CD4-positive, alpha-beta T cell treated with Interleukin-4 for 1 hour (primary cell): Measurements from ENCODE around the gene FOXE3.

Experiments
- DNase-seq, 2 donors: peaks; one replicate each; pipeline ENCODE4 v3.0.0-alpha.2; 2020 to 2022

Gene FOXE3

GRCh38 chr1:47415728-47416318 is at the start of gene FOXE3:
Gene FOXE3 (plus strand): TSS chr1:47416285. CDS start chr1:47416316, 31 bp downstream.
- DNase-seq, result no peak

DNA sequence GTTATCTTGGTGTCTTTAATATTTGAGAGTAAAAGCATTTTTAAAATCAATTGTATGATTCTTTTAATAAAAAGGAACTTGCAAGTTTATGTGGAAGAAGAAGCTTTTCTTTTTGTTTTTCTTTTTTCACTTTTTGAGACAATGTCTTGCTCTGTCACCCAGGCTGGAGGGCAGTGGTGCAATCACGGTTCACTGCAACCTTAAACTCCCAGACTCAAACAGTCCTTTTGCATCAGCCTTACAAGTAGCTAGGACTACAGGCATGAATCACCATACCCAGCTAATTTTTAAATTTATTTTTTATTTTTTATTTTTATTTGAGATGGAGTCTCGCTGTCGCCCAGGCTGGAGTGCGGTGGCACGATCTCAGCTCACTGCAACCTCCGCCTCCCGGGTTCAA is 48.4 kb upstream of the FOXE3 start:
- no peak for DNase-seq

DNA sequence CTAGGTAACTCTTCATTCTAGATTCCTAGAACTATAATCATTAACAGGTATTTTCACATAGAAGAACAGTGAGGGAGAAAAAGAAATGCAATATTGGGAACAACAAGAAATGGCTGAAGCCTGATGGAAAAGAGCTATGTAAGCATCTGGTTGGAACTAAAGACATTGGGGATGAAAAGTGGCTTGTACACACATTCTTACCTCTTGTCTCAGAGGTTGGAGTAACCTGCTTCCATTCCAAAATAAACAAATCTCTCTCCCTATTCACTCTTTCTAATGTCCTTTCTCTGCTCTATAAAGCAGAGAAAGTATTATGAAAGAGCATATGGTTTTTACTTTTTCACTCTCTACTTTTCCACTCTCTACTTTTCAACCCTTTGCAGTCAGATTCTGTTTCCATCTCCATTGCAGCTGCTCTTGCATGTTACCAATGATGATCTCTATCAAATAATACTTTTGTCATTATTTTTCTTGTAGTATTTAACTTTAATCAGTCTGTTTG is 45.0 kb upstream of the FOXE3 start:
- DNase-seq, result no peak

DNA sequence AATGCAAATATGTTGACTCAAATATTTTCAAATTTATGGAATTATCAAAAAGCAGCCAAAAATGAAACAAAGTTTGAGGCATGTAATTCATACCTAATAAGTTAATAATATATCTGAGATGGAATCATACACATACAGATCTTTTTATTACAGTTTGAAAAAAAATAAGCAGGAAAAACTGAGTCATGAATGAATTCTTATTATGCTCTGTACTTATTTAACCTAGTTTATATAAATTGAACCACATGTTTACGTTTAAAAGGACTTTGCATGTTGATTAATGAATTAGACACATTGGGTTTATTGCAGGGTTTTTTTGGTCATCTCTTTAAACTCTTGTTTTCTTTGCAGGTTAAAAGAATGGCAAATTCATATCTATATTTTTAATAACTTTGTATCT is 41.6 kb upstream of the FOXE3 start:
- no peak for DNase-seq

- no peak for DNase-seq
Observed at GRCh38 chr1:47378147-47378546, 37.9 kb upstream of the FOXE3 start.

GRCh38 chr1:47380699-47381098 is 35.4 kb upstream of the FOXE3 start:
- no peak for DNase-seq

DNA sequence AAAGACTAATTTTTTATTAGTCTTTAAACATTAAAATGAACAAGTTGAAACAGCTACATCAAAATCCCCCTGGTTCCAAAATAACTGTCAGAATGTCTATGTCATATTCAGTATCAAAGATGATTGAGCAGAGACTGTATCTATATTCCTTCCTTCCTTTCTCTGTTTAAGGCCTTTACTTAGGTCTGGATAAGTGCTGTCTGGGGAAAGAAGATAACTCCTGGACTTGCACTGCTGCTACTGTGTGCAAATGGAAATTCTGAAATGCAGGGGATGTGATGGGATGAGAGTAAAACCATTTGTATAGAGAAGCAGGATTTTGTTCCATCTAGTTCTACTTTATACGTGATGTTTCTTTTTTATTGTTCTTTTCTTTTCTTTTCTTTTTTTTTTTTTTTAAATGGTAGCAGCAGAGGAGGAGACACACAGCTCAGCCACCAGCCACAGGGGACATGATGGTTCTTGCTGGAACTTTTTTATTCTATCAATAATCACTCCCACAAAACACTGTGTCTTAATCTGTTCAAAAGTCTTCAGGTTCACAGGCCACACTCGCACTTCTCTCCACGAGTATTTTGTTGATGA is 33.6 kb upstream of the FOXE3 start:
- DNase-seq, result no peak

GRCh38 chr1:47384083-47384482 is 32.0 kb upstream of the FOXE3 start:
- no peak for DNase-seq

GRCh38 chr1:47385020-47385419 is 31.1 kb upstream of the FOXE3 start:
- no peak for DNase-seq

- no peak for DNase-seq
Observed at GRCh38 chr1:47386268-47386667, 29.8 kb upstream of the FOXE3 start.

- DNase-seq, result no peak
Observed at GRCh38 chr1:47388030-47388890, 27.8 kb upstream of the FOXE3 start.

DNA sequence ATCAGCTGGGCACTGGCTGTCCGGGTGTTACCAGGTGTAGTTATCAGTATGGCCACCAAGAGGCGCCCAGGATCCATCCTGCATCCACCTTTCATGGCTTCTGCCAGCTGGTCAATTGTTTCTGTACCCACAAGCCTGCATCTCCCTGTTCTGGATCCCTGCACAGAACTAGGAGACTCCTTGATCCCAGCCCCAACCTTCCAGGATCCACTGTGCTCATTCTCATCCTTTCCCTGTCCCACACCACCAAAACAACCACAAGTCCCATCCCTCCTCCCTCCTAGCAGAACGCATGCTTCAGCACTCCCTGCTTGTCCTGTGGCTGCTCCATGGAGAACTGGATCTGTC is 27.2 kb upstream of the FOXE3 start:
- DNase-seq, result peak; percentile 25 to 27

- no peak for DNase-seq
Observed at GRCh38 chr1:47389731-47390130, 26.4 kb upstream of the FOXE3 start.

- DNase-seq, result no peak
Observed at GRCh38 chr1:47390843-47391242, 25.2 kb upstream of the FOXE3 start.

- no peak for DNase-seq
Observed at GRCh38 chr1:47393141-47393540, 22.9 kb upstream of the FOXE3 start.

DNA sequence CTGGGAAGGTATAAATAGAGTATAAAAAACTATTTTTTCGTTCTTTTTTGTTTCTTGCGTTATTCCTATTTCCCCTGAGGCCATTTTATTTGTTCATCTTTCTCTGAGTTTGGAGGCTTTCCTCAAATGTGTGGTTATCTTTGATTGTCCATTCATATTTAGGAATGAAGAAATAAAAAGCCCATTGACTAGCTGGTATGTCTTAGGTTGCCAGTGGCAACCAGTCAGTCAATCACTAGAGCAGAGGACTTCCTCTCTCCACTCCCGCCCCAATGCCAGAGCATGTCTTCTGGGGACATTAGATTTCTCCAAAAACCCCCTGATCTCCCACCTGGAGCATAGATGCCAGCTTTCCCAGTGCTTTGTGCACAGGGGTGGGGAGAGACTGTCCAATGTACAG is 20.7 kb upstream of the FOXE3 start:
- DNase-seq, result no peak

DNA sequence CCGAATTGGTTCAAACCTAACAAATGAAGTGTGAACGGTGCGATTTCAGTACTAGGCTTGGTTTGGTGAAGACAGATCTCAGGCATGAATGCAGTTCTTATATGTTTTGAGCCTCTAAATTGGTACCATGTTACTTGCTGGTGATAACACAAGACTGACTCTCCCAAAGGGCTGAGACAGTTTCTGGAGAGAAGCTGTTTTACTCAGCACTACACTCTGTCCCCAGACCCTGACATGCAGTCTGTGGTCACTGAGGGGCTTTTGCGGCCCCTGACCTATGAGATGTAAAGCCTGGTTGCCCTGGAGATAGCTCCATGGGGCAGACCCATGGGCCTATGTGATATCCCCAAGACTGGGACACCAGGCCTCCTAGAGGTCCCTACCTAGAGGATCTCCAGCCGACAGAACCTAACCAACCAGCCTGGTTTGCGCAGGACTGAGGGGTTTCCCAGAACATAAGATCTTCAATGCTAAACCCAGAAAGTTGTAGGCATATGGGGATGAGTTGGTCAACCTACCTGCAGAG is 19.4 kb upstream of the FOXE3 start:
- DNase-seq, result no peak

DNA sequence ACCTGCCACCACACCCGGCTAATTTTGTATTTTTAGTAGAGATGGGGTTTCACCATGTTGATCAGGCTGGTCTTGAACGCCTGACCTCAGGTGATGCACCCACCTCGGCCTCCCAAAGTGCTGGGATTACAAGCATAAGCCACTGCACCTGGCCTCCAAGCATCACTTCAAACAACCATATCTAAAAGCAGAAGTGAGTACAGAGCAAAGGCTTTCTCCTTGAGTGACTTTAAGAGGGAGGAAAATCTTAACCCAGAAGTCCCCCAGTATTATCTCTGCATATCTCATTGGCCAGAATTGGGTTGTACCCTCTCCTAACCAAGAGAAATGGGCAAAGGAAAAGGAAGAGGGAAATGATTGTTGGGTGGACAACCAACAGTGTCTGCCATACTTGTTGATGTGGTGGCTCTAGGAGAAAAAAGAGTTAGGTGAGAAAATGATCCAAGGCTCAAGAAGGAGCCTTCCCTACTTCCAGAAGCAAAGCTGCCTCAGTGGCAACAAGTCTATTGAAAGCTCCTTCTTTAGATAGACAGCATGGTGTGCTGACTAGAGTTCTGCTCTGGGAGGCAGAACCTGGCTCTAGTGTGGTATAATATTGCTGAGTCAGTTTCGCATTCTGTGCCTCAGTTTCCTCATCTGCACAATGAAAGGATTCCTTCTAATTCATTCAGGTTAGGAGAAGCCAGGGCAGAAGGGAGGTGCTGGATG is 16.8 kb upstream of the FOXE3 start:
- DNase-seq, result no peak

- no peak for DNase-seq
Observed at GRCh38 chr1:47399846-47400155, 16.3 kb upstream of the FOXE3 start.

DNA sequence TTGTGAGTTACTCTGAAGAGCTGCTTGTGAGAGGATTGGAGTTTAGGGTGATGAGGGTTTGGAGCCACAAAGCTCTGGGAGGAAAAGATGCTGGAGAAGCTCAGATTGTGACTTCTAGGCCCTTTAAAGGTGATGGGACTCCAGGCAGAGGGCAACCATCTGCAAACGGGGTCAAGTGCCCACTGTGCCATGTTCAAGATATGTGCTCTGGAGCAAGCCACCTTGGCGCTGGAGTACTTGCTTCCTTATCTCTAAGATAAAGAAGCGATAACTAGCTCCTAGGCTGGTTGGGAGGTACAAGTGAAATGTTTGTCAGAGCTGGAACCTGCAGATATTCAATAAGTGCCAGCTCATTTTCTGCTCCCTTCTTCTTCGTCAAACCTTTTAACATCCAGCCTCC is 14.3 kb upstream of the FOXE3 start:
- no peak for DNase-seq

GRCh38 chr1:47402591-47402990 is 13.5 kb upstream of the FOXE3 start:
- DNase-seq, result no peak

DNA sequence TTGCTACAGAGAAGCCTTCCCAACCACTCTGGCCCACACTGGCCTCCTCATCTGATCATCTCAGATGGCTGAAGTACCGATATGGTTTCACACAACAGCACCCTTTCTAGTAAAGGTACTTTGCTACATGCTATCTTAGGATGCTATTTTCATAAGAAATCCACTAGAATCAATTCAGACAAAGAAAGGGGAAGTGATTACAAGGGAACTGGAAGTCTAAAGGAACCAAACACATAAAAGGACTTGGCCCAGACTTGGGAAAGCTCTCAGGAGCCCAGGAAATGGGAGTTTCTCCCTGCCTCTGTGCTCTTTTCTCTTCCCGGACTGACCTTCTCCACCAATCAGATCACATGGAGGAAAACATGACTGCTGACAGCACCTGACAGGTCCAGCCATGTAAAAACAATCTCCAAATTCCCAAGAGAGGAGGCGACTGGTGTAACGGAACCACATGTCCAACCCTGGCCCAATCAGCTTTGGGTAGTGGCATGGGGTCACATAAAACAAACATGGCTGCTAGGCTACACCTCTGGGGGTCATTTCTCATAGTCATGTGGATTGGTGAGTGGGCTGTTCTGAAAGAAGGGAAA is 12.7 kb upstream of the FOXE3 start:
- no peak for DNase-seq

GRCh38 chr1:47405697-47406096 is 10.4 kb upstream of the FOXE3 start:
- no peak for DNase-seq
